Keratinocyte (primary cell): Measurements from ENCODE around the gene SLC39A11.

Experiments used
- CTCF ChIP-seq, 3 experiments: IDR thresholded peaks in 1 of 3; conservative IDR thresholded peaks in 1 of 3; optimal IDR thresholded peaks in 1 of 3; 2 replicates in 2 of 3; 3 replicates in 1 of 3; pipeline versions ENCODE3 to v1.5.1; 2011; ENCODE audit warnings: low read length in 3 of 3, mild to moderate bottlenecking in 3 of 3, moderate library complexity in 2 of 3, control low read depth in 1 of 3, inconsistent platforms in 1 of 3; ENCODE audit not compliant: insufficient read depth in 2 of 3; ENCODE audit errors: extremely low read depth in 1 of 3
- EZH2 ChIP-seq: IDR thresholded peaks from one replicate; pipeline ENCODE4 v1.6.1; 2012; ENCODE audit warnings: inconsistent platforms, mild to moderate bottlenecking, low read length, moderate library complexity

GRCh38 chr17:72934927-72935326 lies 157.6 kb downstream of the SLC39A11 start:
- TF ChIP-seq CTCF (optimal IDR thresholded peaks at IDR 0.05 in 1 of 3, IDR thresholded peaks at IDR 0.05 in 1 of 3, conservative IDR thresholded peaks at IDR 0.05 in 1 of 3; ENCODE audit: extremely low read depth in 1 of 3, insufficient read depth in 2 of 3, low read length in 3 of 3): no peak
- no peak for TF ChIP-seq EZH2
